Measurements from ENCODE around the gene C2CD4A.

DNA sequence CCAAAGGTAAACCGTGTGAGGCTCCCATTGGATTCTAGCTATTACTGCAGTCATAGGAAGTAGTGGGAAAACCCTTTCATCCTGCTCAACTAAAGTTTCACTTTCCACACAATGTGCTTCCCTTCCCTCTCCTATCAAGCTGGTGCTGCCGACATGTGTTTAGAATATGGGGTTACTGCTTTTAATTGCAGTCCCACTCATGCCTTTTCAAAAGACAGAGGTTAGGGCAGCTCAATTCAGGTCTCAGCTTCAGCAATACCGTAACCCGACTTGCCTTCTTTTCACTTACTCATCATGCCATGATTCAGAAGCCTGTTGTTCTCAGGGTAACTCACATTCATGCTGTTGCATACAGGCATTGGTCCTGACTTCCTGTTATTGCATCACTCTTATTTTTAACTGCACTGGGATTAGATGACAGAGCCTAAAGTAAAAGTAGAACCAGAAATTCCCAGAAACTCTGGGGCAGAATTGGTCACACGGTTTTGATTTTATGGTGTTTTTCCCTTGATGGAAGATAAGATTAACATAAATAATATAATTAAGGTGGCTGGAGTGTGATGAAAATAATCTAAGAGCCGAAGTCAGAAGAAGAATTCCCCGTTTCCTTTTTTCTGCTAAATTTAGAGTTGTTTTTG lies 52.6 kb downstream of the C2CD4A start:
- no peak for TF ChIP-seq CTCF (IDR thresholded peaks at IDR 0.05)
- TF ChIP-seq EP300 (IDR thresholded peaks at IDR 0.05), result peak in 1 of 4 donors; percentile 65
- TF ChIP-seq POLR2A (IDR thresholded peaks at IDR 0.05), result no peak
- peak; percentile 51 to 71 for TF ChIP-seq POLR2AphosphoS5 (IDR thresholded peaks at IDR 0.05)
